Kidney (tissue), 14 donors: ENCODE measurements around the gene PPM1L. TPM values are rescaled to one million over a fixed set of nuclear protein-coding genes. Genes with fewer than 3 reads are reported as not detected.

Source experiments
- DNase-seq, 5 donors: peaks; one replicate each; pipeline ENCODE4 v3.0.0-alpha.2; 2013 to 2020
- FAIRE-seq: peaks from 2 replicates; lab custom pipeline; 2012; peaks lifted over from hg19 to GRCh38; lab: Jason Lieb, UNC
- H3K27ac ChIP-seq, 2 donors: one replicate each; pipeline ENCODE4 v1.7.0; 2013; ENCODE audit warnings: low read depth in 2 of 2, low read length in 2 of 2, inconsistent platforms in 1 of 2
- H3K27me3 ChIP-seq: one replicate; pipeline ENCODE4 v1.7.1; 2013; ENCODE audit warnings: low read length, inconsistent platforms; ENCODE audit not compliant: control insufficient read depth, insufficient read depth
- H3K36me3 ChIP-seq, 3 donors: one replicate each; pipeline versions ENCODE4 v1.7.0 to v1.7.1; 2013; ENCODE audit warnings: low read length in 3 of 3, control low read depth in 1 of 3, inconsistent platforms in 1 of 3; ENCODE audit not compliant: insufficient read depth in 3 of 3, control insufficient read depth in 2 of 3
- H3K4me1 ChIP-seq, 3 donors: one replicate each; pipeline versions ENCODE4 v1.7.0 to v1.7.1; 2013; ENCODE audit warnings: low read length in 3 of 3, inconsistent platforms in 1 of 3, low read depth in 1 of 3; ENCODE audit not compliant: control insufficient read depth in 2 of 3, insufficient read depth in 2 of 3
- H3K4me3 ChIP-seq, 3 donors: one replicate each; pipeline versions ENCODE4 v1.7.0 to v1.8.1; 2013; ENCODE audit warnings: low read length in 3 of 3, control low read depth in 1 of 3, inconsistent platforms in 1 of 3
- H3K9ac ChIP-seq, 3 donors: one replicate each; pipeline versions ENCODE4 v1.7.0 to v1.7.1; 2013; ENCODE audit warnings: low read length in 3 of 3, control low read depth in 1 of 3, inconsistent platforms in 1 of 3
- H3K9me3 ChIP-seq, 3 donors: one replicate each; pipeline versions ENCODE4 v1.7.0 to v1.7.1; 2013; ENCODE audit warnings: low read length in 3 of 3, control low read depth in 1 of 3, inconsistent platforms in 1 of 3; ENCODE audit not compliant: control insufficient read depth in 2 of 3, insufficient read depth in 1 of 3
- CTCF ChIP-seq: IDR thresholded peaks from 3 replicates; pipeline ENCODE4 v1.5.1; 2012; ENCODE audit warnings: mild to moderate bottlenecking, moderate library complexity, borderline replicate concordance; ENCODE audit not compliant: insufficient read depth; ENCODE audit errors: extremely low read depth
- intact Hi-C: fragments of 100-400 bp; cut with DNase I; formaldehyde crosslinking; loops from one replicate; pipeline ENCODE4 v1.11.1; 2022
- polyA plus RNA-seq: library from polyadenylated mRNA; stranded (reverse); fragments of 350-450 nt; fragmentation: Illumina TruSeq; extraction: RNeasy Lipid Tissue Mini Kit (QIAGEN cat#74804); gene quantifications from one replicate; pipeline ENCODE4 v1.2.3, GENCODE V29; 2014; ENCODE audit warnings: low read depth, low replicate concordance; ENCODE audit not compliant: insufficient read depth
- total RNA-seq: library from RNA; stranded (reverse); fragmentation: NEBNext Ultra II Directional; extraction: Animal tissue kit (Norgen Biotek cat#: 25700); gene quantifications from one replicate; pipeline ENCODE4 v1.2.1, GENCODE V29; 2021
- donor health status: control.
- donor health status: control.
- donor health status: control.
- donor health status: control.
- donor health status: control.
- donor health status: DM: yes; HTN: yes; CAD: no.
- donor health status: Normal renal cell carcinoma (clear cell type).

PPM1L gene
- total and polyA plus RNA-seq, 2 donors from 2014 or later, result 2.8 to 13.8 TPM

DNA sequence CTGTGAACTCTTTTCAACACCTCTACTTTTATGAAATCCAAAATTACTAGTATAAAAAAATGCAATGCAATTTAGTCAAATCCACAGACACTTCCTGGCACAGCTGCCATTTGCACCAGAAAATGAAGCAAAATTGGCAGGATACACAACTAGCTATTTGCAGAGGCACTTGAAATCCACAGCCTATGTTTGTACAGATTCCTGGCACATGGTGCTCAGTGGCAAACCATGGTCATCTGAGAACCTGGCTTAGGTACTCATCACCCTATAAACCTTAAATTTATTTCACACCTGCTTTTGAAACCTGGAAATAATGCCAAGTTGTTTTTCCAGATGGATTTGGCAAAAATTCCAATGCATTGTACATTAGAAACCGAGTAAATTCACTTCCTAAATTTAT is 20.2 kb upstream of the PPM1L start:
- Histone ChIP-seq H3K9ac (no peak overlapping the region), H3K9me3 (peaks cover 0 to 2% (median 0%) of the 10 kb centered on the region in 3 donors), H3K36me3 (no peaks in the 10 kb centered on the region), H3K27me3 (no peaks in the 10 kb centered on the region), H3K4me1 (no peaks in the 10 kb centered on the region), H3K4me3 (no peak overlapping the region), H3K27ac (no peak overlapping the region)
- no peak for FAIRE-seq
- intact Hi-C loops, result no loop called here
- no peak for TF ChIP-seq CTCF
- no peak for DNase-seq

DNA sequence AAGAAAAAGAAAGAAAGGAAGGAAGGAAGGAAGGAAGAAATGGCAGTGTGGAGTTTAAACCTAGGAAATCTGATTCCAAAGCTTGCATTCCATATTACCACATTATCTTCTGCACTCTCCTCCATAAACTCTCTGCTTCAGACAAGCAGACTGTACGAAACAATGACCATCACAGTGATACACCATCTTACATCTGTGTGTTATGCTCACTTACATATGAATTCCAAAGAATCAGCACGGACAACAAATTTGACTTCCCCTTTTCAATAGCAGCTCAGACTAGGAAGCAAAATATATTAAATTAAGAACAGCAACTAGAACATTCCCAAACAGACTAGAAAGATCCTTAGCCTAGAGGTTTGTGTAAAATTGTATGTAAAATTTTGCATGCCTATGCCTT is 18.0 kb upstream of the PPM1L start:
- intact Hi-C loops, result no loop called here
- Histone ChIP-seq H3K9me3 (no peaks in the 10 kb centered on the region), H3K4me1 (no peaks in the 10 kb centered on the region), H3K36me3 (no peaks in the 10 kb centered on the region), H3K4me3 (no peak overlapping the region), H3K9ac (no peak overlapping the region), H3K27ac (no peak overlapping the region), H3K27me3 (no peaks in the 10 kb centered on the region)
- DNase-seq (no peak), FAIRE-seq (no peak)
- TF ChIP-seq CTCF, result no peak

GRCh38 chr3:160739079-160739478 is 17.0 kb upstream of the PPM1L start:
- H3K27me3 ChIP-seq, result no peaks in the 10 kb centered on the region
- H3K4me3 ChIP-seq, result no peak overlapping the region
- intact Hi-C loops, result no loop called here
- no peak for TF ChIP-seq CTCF
- H3K36me3 ChIP-seq, result no peaks in the 10 kb centered on the region
- H3K9ac ChIP-seq, result no peak overlapping the region
- H3K9me3 ChIP-seq, result no peaks in the 10 kb centered on the region
- DNase-seq, result no peak
- H3K4me1 ChIP-seq, result no peaks in the 10 kb centered on the region
- FAIRE-seq, result no peak
- H3K27ac ChIP-seq, result no peak overlapping the region

DNA sequence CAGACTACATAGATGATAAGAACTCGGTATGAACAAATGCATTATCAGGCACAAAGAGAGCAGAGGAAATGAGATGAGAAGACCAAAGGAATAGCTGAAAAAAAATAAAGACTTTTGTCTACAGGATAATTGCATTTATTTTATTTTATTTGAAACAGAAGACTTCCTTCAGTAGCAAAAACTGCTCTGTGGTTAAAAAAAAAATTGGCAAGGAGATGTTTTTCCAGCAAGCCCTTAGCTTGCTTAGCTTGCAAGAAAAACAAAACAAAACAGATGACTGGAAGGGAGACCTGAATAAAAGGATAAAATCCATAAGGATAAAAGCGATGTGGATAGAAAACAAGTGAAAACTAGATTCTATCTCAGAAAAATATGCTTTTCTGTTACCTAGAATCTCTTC is 9.1 kb upstream of the PPM1L start:
- no peaks in the 10 kb centered on the region for H3K36me3 ChIP-seq
- no peak overlapping the region for H3K9ac ChIP-seq
- H3K27ac ChIP-seq, result no peak overlapping the region
- TF ChIP-seq CTCF, result no peak
- DNase-seq (no peak), FAIRE-seq (no peak)
- no peak overlapping the region for H3K4me3 ChIP-seq
- no peaks in the 10 kb centered on the region for H3K27me3 ChIP-seq
- intact Hi-C loops, result no loop called here
- no peaks in the 10 kb centered on the region for H3K4me1 ChIP-seq
- no peaks in the 10 kb centered on the region for H3K9me3 ChIP-seq
